PC-9 (cell line): Measurements from ENCODE around the gene RUNX2. TPM values are rescaled to one million over a fixed set of nuclear protein-coding genes. Genes with fewer than 3 reads are reported as not detected.

ENCODE experiments used
- BruUV-seq: library from RNA; stranded (reverse); fragments of 400-500 nt; replicated peaks from 2 replicates; lab custom pipeline; 2021; lab: Mats Ljungman, UMichigan
- CTCF ChIA-PET: fragments of 300-600 bp; sonication (Branson Sonifier 250); formaldehyde crosslinking; loops from one replicate; lab custom pipeline; 2022; ENCODE audit warnings: antibody characterized with exemption; lab: Charles Lee
- POLR2A ChIA-PET: fragments of 300-600 bp; sonication (Branson Sonifier 250); formaldehyde crosslinking; loops from one replicate; lab custom pipeline; 2022; ENCODE audit warnings: antibody characterized with exemption; ENCODE audit not compliant: unreplicated experiment; lab: Charles Lee
- DNase-seq, 2 experiments: peaks; one replicate each; pipeline versions ENCODE4 v3.0.0 to v3.0.0-alpha.2; 2015 to 2022; ENCODE audit warnings: mixed read lengths in 1 of 2
- H2AFZ ChIP-seq: fragments of 200-600 bp; sonication (generic); 2 replicates; pipeline ENCODE4 v1.8.1; 2017; ENCODE audit warnings: antibody characterized with exemption
- H3F3A ChIP-seq: fragments of 200-600 bp; sonication (generic); 2 replicates; pipeline ENCODE4 v1.8.1; 2017; ENCODE audit warnings: antibody characterized with exemption, mild to moderate bottlenecking, low read depth; ENCODE audit not compliant: insufficient read depth
- H3K27ac ChIP-seq: fragments of 200-600 bp; sonication (generic); 2 replicates; pipeline ENCODE4 v1.6.1; 2016; ENCODE audit warnings: mixed run types
- H3K27me3 ChIP-seq: fragments of 200-600 bp; sonication (generic); 2 replicates; pipeline ENCODE4 v1.6.1; 2016; ENCODE audit warnings: low read depth, mixed run types; ENCODE audit not compliant: insufficient read depth
- H3K36me3 ChIP-seq: fragments of 200-600 bp; sonication (generic); 2 replicates; pipeline ENCODE4 v1.6.1; 2016; ENCODE audit warnings: low read depth, mixed run types
- H3K4me1 ChIP-seq: fragments of 200-600 bp; sonication (generic); replicated peaks from 2 replicates; pipeline ENCODE4 v1.6.1; 2016; ENCODE audit warnings: mixed run types; ENCODE audit not compliant: insufficient read depth
- H3K4me2 ChIP-seq: fragments of 200-600 bp; sonication (generic); 2 replicates; pipeline ENCODE4 v1.6.1; 2017; ENCODE audit warnings: mixed run types
- H3K4me3 ChIP-seq: fragments of 200-600 bp; sonication (generic); 2 replicates; pipeline ENCODE4 v1.6.1; 2016; ENCODE audit warnings: mixed run types
- H3K79me2 ChIP-seq: fragments of 200-600 bp; sonication (generic); 2 replicates; pipeline ENCODE4 v1.6.1; 2017; ENCODE audit warnings: low read depth, mixed run types
- H3K9me2 ChIP-seq: fragments of 200-600 bp; sonication (generic); 2 replicates; pipeline ENCODE4 v1.8.1; 2017; ENCODE audit warnings: mild to moderate bottlenecking; ENCODE audit not compliant: insufficient read depth
- H3K9me3 ChIP-seq: fragments of 200-600 bp; sonication (generic); 2 replicates; pipeline ENCODE4 v1.8.1; 2016; ENCODE audit warnings: low read depth; ENCODE audit not compliant: insufficient read depth
- H4K20me1 ChIP-seq: fragments of 200-600 bp; sonication (generic); 2 replicates; pipeline ENCODE4 v1.8.1; 2017; ENCODE audit not compliant: insufficient read depth
- CTCF ChIP-seq: fragments of 200-600 bp; sonication (generic); conservative IDR thresholded peaks from 2 replicates; pipeline ENCODE4 v1.6.1; 2017; ENCODE audit warnings: mixed run types, antibody characterized with exemption, mild to moderate bottlenecking, moderate library complexity
- EZH2 ChIP-seq: fragments of 200-600 bp; sonication (generic); IDR thresholded peaks from 2 replicates; pipeline ENCODE4 v1.8.0; 2017; ENCODE audit warnings: antibody characterized with exemption, low read depth
- intact Hi-C: fragments of 100-400 bp; cut with micrococcal nuclease; formaldehyde crosslinking; loops from one replicate; pipeline ENCODE4 v1.10.0; 2022; ENCODE audit not compliant: unreplicated experiment
- total RNA-seq: library from RNA; stranded (reverse); gene quantifications from 2 replicates; pipeline ENCODE4 v1.2.3, GENCODE V29; 2021

Gene RUNX2
- total RNA-seq, 1 experiment from 2014 or later = 12.5 TPM

- Histone ChIP-seq H3K4me2 (no peak overlapping the region), H4K20me1 (no peaks in the 10 kb centered on the region), H3K4me3 (no peak overlapping the region), H3K9me3 (peaks cover 13% of the 10 kb centered on the region), H3F3A (no peaks in the 10 kb centered on the region), H3K36me3 (no peaks in the 10 kb centered on the region), H3K79me2 (no peaks in the 10 kb centered on the region), H2AFZ (no peak overlapping the region), H3K4me1 (no peaks in the 10 kb centered on the region), H3K27ac (no peak overlapping the region), H3K27me3 (no peaks in the 10 kb centered on the region), H3K9me2 (no peaks in the 10 kb centered on the region)
- intact Hi-C loops = no loop called here
- TF ChIP-seq CTCF (no peak), EZH2 (no peak)
- no TSS peak for BruUV-seq
- no peak for DNase-seq
- ChIA-PET POLR2A (no interaction called here), CTCF (no interaction called here)
These were observed 356.3 kb downstream of the RUNX2 start for GRCh38 chr6:45684476-45684875.

- DNase-seq = no peak
- H3K27ac ChIP-seq = no peak overlapping the region
- H3F3A ChIP-seq = no peaks in the 10 kb centered on the region
- no peaks in the 10 kb centered on the region for H3K4me1 ChIP-seq
- no peak overlapping the region for H3K4me2 ChIP-seq
- no peaks in the 10 kb centered on the region for H3K36me3 ChIP-seq
- H2AFZ ChIP-seq = no peak overlapping the region
- H4K20me1 ChIP-seq = no peaks in the 10 kb centered on the region
- H3K79me2 ChIP-seq = no peaks in the 10 kb centered on the region
- no peak for TF ChIP-seq EZH2
- TF ChIP-seq CTCF = no peak
- H3K9me2 ChIP-seq = no peaks in the 10 kb centered on the region
- ChIA-PET POLR2A (no interaction called here), CTCF (no interaction called here)
- no peaks in the 10 kb centered on the region for H3K27me3 ChIP-seq
- intact Hi-C loops = no loop called here
- no TSS peak for BruUV-seq
- H3K9me3 ChIP-seq = peaks cover 13% of the 10 kb centered on the region
- no peak overlapping the region for H3K4me3 ChIP-seq
These were observed 356.9 kb downstream of the RUNX2 start for GRCh38 chr6:45685076-45685475.

- no peaks in the 10 kb centered on the region for H3K36me3 ChIP-seq
- DNase-seq = no peak
- intact Hi-C loops = no loop called here
- H3K4me1 ChIP-seq = peaks cover 12% of the 10 kb centered on the region
- CTCF ChIA-PET = no interaction called here
- H3K9me2 ChIP-seq = no peaks in the 10 kb centered on the region
- H3K9me3 ChIP-seq = no peaks in the 10 kb centered on the region
- POLR2A ChIA-PET = no interaction called here
- no peaks in the 10 kb centered on the region for H4K20me1 ChIP-seq
- H3K4me3 ChIP-seq = no peak overlapping the region
- H3K27ac ChIP-seq = no peak overlapping the region
- H3K4me2 ChIP-seq = no peak overlapping the region
- no peak overlapping the region for H2AFZ ChIP-seq
- H3F3A ChIP-seq = no peaks in the 10 kb centered on the region
- TF ChIP-seq EZH2 (no peak), CTCF (no peak)
- H3K27me3 ChIP-seq = no peaks in the 10 kb centered on the region
- no TSS peak for BruUV-seq
- H3K79me2 ChIP-seq = no peaks in the 10 kb centered on the region
These were observed 358.9 kb downstream of the RUNX2 start for GRCh38 chr6:45686841-45687569.
